ENCODE results near the gene ACTR2. TPM values are rescaled to one million over a fixed set of nuclear protein-coding genes. Genes with fewer than 3 reads are reported as not detected.

Gene ACTR2
- total and polyA plus RNA-seq, 7 donors, result 38.9 to 99.0 (median 84.1) TPM

GRCh38 chr2:65282477-65283053, 54.9 kb downstream of the ACTR2 start:
- intact Hi-C loops (cut with DNase I), result no loop called here
- no peak overlapping the region for H3K27ac ChIP-seq

DNA sequence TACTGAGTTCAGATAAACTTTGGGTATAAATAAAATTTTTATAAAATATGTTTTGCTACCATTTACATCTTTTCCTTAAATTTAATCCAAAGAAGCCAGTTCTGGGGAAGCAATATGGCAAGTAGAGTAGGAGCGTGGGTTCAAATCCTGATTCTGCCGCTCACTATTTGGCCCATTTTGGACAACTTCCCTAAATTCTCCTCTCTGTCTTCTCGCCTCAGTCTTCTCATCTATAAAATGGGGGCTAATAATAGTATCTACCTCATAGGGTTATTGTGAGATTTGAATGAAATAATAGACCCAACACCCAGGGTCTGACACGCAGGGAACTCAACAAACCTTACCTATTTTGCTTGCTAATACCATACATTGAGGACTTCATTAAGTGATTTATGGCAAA, 59.7 kb downstream of the ACTR2 start:
- intact Hi-C loops (cut with DNase I), result no loop called here
- no peaks in the 10 kb centered on the region for H3K9me3 ChIP-seq
- no peak overlapping the region for H3K4me3 ChIP-seq
- ATAC-seq (no peak), DNase-seq (no peak)
- peaks cover 2% of the 10 kb centered on the region for H3K4me1 ChIP-seq
- no peak overlapping the region for H3K27ac ChIP-seq
- TF ChIP-seq, protein P1, sequence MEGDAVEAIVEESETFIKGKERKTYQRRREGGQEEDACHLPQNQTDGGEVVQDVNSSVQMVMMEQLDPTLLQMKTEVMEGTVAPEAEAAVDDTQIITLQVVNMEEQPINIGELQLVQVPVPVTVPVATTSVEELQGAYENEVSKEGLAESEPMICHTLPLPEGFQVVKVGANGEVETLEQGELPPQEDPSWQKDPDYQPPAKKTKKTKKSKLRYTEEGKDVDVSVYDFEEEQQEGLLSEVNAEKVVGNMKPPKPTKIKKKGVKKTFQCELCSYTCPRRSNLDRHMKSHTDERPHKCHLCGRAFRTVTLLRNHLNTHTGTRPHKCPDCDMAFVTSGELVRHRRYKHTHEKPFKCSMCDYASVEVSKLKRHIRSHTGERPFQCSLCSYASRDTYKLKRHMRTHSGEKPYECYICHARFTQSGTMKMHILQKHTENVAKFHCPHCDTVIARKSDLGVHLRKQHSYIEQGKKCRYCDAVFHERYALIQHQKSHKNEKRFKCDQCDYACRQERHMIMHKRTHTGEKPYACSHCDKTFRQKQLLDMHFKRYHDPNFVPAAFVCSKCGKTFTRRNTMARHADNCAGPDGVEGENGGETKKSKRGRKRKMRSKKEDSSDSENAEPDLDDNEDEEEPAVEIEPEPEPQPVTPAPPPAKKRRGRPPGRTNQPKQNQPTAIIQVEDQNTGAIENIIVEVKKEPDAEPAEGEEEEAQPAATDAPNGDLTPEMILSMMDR (IDR thresholded peaks at IDR 0.05), result no peak
- H3K36me3 ChIP-seq (ENCODE audit: insufficient read depth in 1 of 2, low read depth in 1 of 2), result no peaks in the 10 kb centered on the region
- no peaks in the 10 kb centered on the region for H3K27me3 ChIP-seq (ENCODE audit: insufficient read depth in 3 of 3, low read length in 2 of 3)
- 96 to 98% (median 98%) methylated on average over 4 of the region's 4 CpGs for WGBS, 3 donors

More at GRCh38 chr2:65282477-65283053, 54.9 kb downstream of the ACTR2 start:
- peaks cover 6% of the 10 kb centered on the region for H3K4me1 ChIP-seq
- 59 to 74% (median 66%) methylated on average over 3 of the region's 3 CpGs for WGBS, 3 donors
- no peaks in the 10 kb centered on the region for H3K9me3 ChIP-seq
- ATAC-seq, result peak in 1 of 4 donors; percentile 29
- TF ChIP-seq, protein P1 (IDR thresholded peaks at IDR 0.05), result no peak
- H3K36me3 ChIP-seq (ENCODE audit: insufficient read depth in 1 of 2, low read depth in 1 of 2), result no peaks in the 10 kb centered on the region
- H3K4me3 ChIP-seq, result no peak overlapping the region
- peaks cover 0 to 7% (median 0%) of the 10 kb centered on the region in 3 donors for H3K27me3 ChIP-seq (ENCODE audit: insufficient read depth in 3 of 3, low read length in 2 of 3)
- DNase-seq, result no peak

DNA sequence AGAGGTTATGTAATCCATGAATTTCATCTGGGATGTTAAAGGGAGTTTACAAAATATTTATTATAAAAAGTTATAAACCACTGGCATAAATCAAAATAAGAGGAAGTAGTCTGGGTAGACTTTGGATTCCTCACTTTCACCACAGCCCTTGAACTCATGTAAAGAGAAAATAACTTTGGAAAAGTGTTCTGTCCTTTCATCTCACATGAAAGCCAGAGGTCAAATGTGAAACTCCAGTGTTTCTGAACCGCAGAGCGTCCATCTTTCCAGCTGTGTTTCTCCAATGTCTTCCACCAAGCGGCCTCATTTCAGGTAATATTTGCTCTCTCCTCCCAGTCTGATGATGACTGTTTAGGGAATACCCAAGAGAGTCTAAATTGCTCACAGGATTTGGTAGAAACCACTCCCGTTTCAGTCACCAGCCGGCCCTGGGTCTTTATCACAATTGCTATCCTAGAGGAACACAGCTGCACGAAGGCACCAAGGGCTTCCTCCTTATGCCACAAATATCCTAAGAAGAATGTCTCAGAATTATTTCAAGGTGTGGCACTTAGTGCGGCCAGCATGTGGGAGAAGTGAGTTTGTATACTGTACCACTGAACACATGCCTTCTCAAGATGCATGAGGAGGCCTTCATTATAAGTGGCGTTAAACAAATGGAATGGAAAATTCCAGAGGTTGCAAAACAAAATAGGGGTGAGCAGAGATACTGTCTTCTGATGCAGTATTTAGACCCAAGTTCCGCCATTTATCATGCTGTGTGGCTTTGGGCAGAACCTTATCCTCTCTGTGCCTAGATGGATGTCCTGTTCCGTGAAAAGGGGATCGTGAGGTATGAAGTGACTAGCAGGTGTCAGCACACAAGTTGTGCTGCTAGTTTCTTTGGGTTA, 63.8 kb downstream of the ACTR2 start:
- H3K9me3 ChIP-seq, result no peaks in the 10 kb centered on the region
- peaks cover 9% of the 10 kb centered on the region for H3K4me1 ChIP-seq
- no peak overlapping the region for H3K4me3 ChIP-seq
- TF ChIP-seq, protein P1 (IDR thresholded peaks at IDR 0.05), result no peak
- intact Hi-C loops (cut with DNase I), result no loop called here
- ATAC-seq (no peak), DNase-seq (no peak)
- H3K36me3 ChIP-seq (ENCODE audit: insufficient read depth in 1 of 2, low read depth in 1 of 2), result no peaks in the 10 kb centered on the region
- H3K27ac ChIP-seq, result no peak overlapping the region
- H3K27me3 ChIP-seq (ENCODE audit: insufficient read depth in 3 of 3, low read length in 2 of 3), result no peaks in the 10 kb centered on the region
- WGBS, 3 donors, result 91 to 95% (median 94%) methylated on average over 11 of the region's 11 CpGs

GRCh38 chr2:65292106-65292400, 64.4 kb downstream of the ACTR2 start:
- ATAC-seq (peak in 2 of 4 donors; percentile 53 to 59), DNase-seq (no peak)
- intact Hi-C loops (cut with DNase I), result no loop called here
- Histone ChIP-seq H3K27ac (no peak overlapping the region), H3K4me1 (peaks cover 9% of the 10 kb centered on the region), H3K27me3 (ENCODE audit: insufficient read depth in 3 of 3, low read length in 2 of 3) (no peaks in the 10 kb centered on the region), H3K9me3 (no peaks in the 10 kb centered on the region), H3K36me3 (ENCODE audit: insufficient read depth in 1 of 2, low read depth in 1 of 2) (no peaks in the 10 kb centered on the region), H3K4me3 (no peak overlapping the region)
- WGBS, 3 donors, result 38 to 43% (median 39%) methylated on average over 3 of the region's 3 CpGs
- TF ChIP-seq, protein P1 (IDR thresholded peaks at IDR 0.05), result no peak

Data from psoas muscle (tissue), 8 donors.